Thyroid gland (tissue), 4 donors: ENCODE measurements around the gene ADCY3. TPM values are rescaled to one million over a fixed set of nuclear protein-coding genes. Genes with fewer than 3 reads are reported as not detected.

Experiments used
- DNase-seq, 2 donors: peaks; one replicate each; pipeline ENCODE4 v3.0.0-alpha.2; 2019
- H3K27ac ChIP-seq, 3 donors: fragments of 200-600 bp; sonication (generic); 1 replicate in 2 of 3; 2 replicates in 1 of 3; pipeline ENCODE4 v1.5.1; 2016 to 2019; ENCODE audit warnings: mild to moderate bottlenecking in 1 of 3, moderate library complexity in 1 of 3
- H3K27me3 ChIP-seq: fragments of 200-600 bp; sonication (generic); one replicate; pipeline ENCODE4 v1.5.1; 2019
- H3K36me3 ChIP-seq, 2 donors: fragments of 200-600 bp; sonication (generic); one replicate each; pipeline ENCODE4 v1.5.1; 2016 to 2019
- H3K4me1 ChIP-seq, 2 donors: fragments of 200-600 bp; sonication (generic); one replicate each; pipeline ENCODE4 v1.5.1; 2017 to 2019
- H3K4me3 ChIP-seq, 3 donors: fragments of 200-600 bp; sonication (generic); replicated peaks in 1 of 3; 1 replicate in 2 of 3; 2 replicates in 1 of 3; pipeline ENCODE4 v1.5.1; 2016; ENCODE audit warnings: mild to moderate bottlenecking in 1 of 3
- H3K9me3 ChIP-seq: fragments of 200-600 bp; sonication (generic); one replicate; pipeline ENCODE4 v1.5.1; 2017
- POLR2A ChIP-seq, 2 donors: fragments of 450-650 bp; IDR thresholded peaks; one replicate each; pipeline ENCODE4 v1.6.1; 2017; ENCODE audit warnings: antibody characterized with exemption in 2 of 2, mild to moderate bottlenecking in 2 of 2, moderate library complexity in 1 of 2
- WGBS, 2 donors: methylation state at CpG; one replicate each; pipeline ENCODE4 v1.1.5; 2017; 5-methylcytosine and 5-hydroxymethylcytosine counted together
- intact Hi-C: fragments of 100-400 bp; cut with DNase I; formaldehyde crosslinking; loops from one replicate; pipeline ENCODE4 v1.15.1; 2023
- total RNA-seq, 4 donors: library from RNA; depleted of rRNA; stranded (reverse); fragments of >200 nt; gene quantifications; one replicate each; pipeline ENCODE4 v1.2.3, GENCODE V29; 2016
- TF ChIP-seq, protein P1 (sequence below), 6 experiments: fragments of 200-600 bp in 3 of 6; fragments of 450-650 bp in 3 of 6; sonication (generic) in 3 of 6; IDR thresholded peaks; one replicate each; pipeline ENCODE4 v1.5.1; 2016 to 2019; ENCODE audit warnings: antibody characterized with exemption in 6 of 6, mild to moderate bottlenecking in 2 of 6, inconsistent platforms in 1 of 6, moderate library complexity in 1 of 6

Gene ADCY3
- total RNA-seq, 4 donors from 2014 or later = 17.5 to 38.7 (median 29.2) TPM

GRCh38 chr2:24872344-24873115 lies 47.5 kb downstream of the ADCY3 start:
- peak overlapping the region in 2 of 3 donors; percentile 10 to 63 for H3K27ac ChIP-seq
- H3K9me3 ChIP-seq = no peaks in the 10 kb centered on the region
- DNase-seq = no peak
- TF ChIP-seq, protein P1, sequence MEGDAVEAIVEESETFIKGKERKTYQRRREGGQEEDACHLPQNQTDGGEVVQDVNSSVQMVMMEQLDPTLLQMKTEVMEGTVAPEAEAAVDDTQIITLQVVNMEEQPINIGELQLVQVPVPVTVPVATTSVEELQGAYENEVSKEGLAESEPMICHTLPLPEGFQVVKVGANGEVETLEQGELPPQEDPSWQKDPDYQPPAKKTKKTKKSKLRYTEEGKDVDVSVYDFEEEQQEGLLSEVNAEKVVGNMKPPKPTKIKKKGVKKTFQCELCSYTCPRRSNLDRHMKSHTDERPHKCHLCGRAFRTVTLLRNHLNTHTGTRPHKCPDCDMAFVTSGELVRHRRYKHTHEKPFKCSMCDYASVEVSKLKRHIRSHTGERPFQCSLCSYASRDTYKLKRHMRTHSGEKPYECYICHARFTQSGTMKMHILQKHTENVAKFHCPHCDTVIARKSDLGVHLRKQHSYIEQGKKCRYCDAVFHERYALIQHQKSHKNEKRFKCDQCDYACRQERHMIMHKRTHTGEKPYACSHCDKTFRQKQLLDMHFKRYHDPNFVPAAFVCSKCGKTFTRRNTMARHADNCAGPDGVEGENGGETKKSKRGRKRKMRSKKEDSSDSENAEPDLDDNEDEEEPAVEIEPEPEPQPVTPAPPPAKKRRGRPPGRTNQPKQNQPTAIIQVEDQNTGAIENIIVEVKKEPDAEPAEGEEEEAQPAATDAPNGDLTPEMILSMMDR (IDR thresholded peaks at IDR 0.05) = no peak
- no peak for TF ChIP-seq POLR2A (IDR thresholded peaks at IDR 0.05)
- no peak overlapping the region for H3K4me3 ChIP-seq
- H3K36me3 ChIP-seq = no peaks in the 10 kb centered on the region
- H3K27me3 ChIP-seq = no peaks in the 10 kb centered on the region
- WGBS, 2 donors = 93 to 96% methylated on average over 16 to 19 of the region's 19 CpGs
- H3K4me1 ChIP-seq = peaks cover 0 to 25% of the 10 kb centered on the region in 2 donors
- intact Hi-C loops = no loop called here

DNA sequence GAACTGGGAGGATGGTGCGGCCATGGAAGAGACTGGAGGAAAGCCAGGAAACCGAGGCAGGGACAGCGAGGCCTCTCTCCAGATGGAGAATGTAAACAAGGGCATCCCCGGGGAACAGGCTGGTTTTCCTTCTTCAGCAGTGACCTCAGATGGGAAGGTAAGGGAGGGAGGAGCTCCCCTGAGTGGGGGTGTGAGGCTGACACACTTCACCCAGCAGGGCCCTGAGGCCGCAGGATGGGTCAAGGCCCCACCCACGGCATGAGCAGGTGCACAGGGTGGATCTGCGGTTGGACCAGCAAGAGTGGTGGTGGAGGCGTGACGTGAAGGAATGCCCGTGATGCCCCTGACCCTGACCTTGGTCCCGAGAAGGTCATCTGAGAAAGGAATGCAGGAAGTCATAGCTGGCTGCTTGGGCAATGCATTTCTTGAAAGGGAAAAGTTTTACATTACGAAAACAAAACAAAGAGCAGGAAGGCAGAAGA lies 48.1 kb downstream of the ADCY3 start:
- no peak for TF ChIP-seq POLR2A (IDR thresholded peaks at IDR 0.05)
- TF ChIP-seq, protein P1 (IDR thresholded peaks at IDR 0.05) = no peak
- H3K4me1 ChIP-seq = peaks cover 0 to 25% of the 10 kb centered on the region in 2 donors
- no peaks in the 10 kb centered on the region for H3K9me3 ChIP-seq
- peak overlapping the region in 1 of 3 donors; percentile 10 for H3K27ac ChIP-seq
- H3K27me3 ChIP-seq = no peaks in the 10 kb centered on the region
- no peaks in the 10 kb centered on the region for H3K36me3 ChIP-seq
- no peak for DNase-seq
- intact Hi-C loops = no loop called here
- no peak overlapping the region for H3K4me3 ChIP-seq
- 72 to 86% methylated on average over 12 of the region's 12 CpGs for WGBS, 2 donors

GRCh38 chr2:24870891-24871705 lies 48.9 kb downstream of the ADCY3 start:
- H3K36me3 ChIP-seq = no peaks in the 10 kb centered on the region
- H3K27me3 ChIP-seq = no peaks in the 10 kb centered on the region
- TF ChIP-seq, protein P1 (IDR thresholded peaks at IDR 0.05) = no peak
- TF ChIP-seq POLR2A (IDR thresholded peaks at IDR 0.05) = no peak
- peaks cover 0 to 25% of the 10 kb centered on the region in 2 donors for H3K4me1 ChIP-seq
- DNase-seq = no peak
- H3K27ac ChIP-seq = no peak overlapping the region
- 88 to 93% methylated on average over 16 of the region's 16 CpGs for WGBS, 2 donors
- no peak overlapping the region for H3K4me3 ChIP-seq
- intact Hi-C loops = no loop called here
- H3K9me3 ChIP-seq = no peaks in the 10 kb centered on the region

DNA sequence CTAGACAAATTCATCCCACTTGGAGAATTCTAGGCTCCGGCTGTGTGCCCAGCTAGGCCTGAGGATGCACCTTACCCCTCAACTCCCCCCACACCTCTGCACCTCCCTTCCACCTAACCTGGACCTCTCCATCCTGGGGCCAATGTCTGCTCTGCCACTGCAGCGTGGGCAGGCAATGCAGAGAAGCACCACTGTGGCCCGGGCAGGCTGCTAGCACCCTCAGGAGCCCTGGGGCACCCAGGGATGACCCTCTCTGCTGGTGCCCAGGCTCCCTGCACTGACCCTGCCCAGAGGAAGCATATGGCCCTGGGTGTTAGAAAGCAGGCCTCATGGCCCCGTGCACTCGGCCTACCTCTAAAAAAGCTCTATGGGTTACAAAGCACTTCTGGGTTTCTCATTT lies 49.6 kb downstream of the ADCY3 start:
- 96 to 97% methylated on average over 5 of the region's 5 CpGs for WGBS, 2 donors
- TF ChIP-seq, protein P1 (IDR thresholded peaks at IDR 0.05) = no peak
- no peak for TF ChIP-seq POLR2A (IDR thresholded peaks at IDR 0.05)
- intact Hi-C loops = no loop called here

More for the DNA sequence above, 49.6 kb downstream of the ADCY3 start:
- DNase-seq = no peak
- H3K27ac ChIP-seq = no peak overlapping the region
- H3K27me3 ChIP-seq = no peaks in the 10 kb centered on the region
- no peaks in the 10 kb centered on the region for H3K9me3 ChIP-seq
- no peaks in the 10 kb centered on the region for H3K36me3 ChIP-seq
- peaks cover 0 to 24% of the 10 kb centered on the region in 2 donors for H3K4me1 ChIP-seq
- H3K4me3 ChIP-seq = no peak overlapping the region
